ENCODE measurements around the gene VGLL2.

GRCh38 chr6:117298941-117299340 is 33.6 kb downstream of the VGLL2 start:
- TF ChIP-seq, protein P1, sequence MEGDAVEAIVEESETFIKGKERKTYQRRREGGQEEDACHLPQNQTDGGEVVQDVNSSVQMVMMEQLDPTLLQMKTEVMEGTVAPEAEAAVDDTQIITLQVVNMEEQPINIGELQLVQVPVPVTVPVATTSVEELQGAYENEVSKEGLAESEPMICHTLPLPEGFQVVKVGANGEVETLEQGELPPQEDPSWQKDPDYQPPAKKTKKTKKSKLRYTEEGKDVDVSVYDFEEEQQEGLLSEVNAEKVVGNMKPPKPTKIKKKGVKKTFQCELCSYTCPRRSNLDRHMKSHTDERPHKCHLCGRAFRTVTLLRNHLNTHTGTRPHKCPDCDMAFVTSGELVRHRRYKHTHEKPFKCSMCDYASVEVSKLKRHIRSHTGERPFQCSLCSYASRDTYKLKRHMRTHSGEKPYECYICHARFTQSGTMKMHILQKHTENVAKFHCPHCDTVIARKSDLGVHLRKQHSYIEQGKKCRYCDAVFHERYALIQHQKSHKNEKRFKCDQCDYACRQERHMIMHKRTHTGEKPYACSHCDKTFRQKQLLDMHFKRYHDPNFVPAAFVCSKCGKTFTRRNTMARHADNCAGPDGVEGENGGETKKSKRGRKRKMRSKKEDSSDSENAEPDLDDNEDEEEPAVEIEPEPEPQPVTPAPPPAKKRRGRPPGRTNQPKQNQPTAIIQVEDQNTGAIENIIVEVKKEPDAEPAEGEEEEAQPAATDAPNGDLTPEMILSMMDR (IDR thresholded peaks at IDR 0.05): no peak
- TF ChIP-seq ZFX (IDR thresholded peaks at IDR 0.05; ENCODE audit: borderline replicate concordance): no peak
